CD8-positive, alpha-beta memory T cell (primary cell): ENCODE data around the gene RNF208. TPM values are rescaled to one million over a fixed set of nuclear protein-coding genes. Genes with fewer than 3 reads are reported as not detected.

ENCODE experiments used
- CTCF ChIA-PET: fragments of 350-600 bp; sonication (Branson Sonifier 250); formaldehyde crosslinking; loops from one replicate; lab custom pipeline; 2021; ENCODE audit warnings: antibody characterized with exemption; lab: Charles Lee
- POLR2A ChIA-PET: fragments of 350-600 bp; sonication (Branson Sonifier 250); formaldehyde crosslinking; loops from one replicate; lab custom pipeline; 2021; ENCODE audit warnings: antibody characterized with exemption; lab: Charles Lee
- DNase-seq, 5 donors: peaks; one replicate each; pipeline versions ENCODE4 v3.0.0 to v3.0.0-alpha.2; 2020 to 2022; ENCODE audit warnings: mixed read lengths in 1 of 5
- H3K27ac ChIP-seq: one replicate; pipeline ENCODE4 v1.7.0; 2013; ENCODE audit warnings: low read depth, mild to moderate bottlenecking, low read length, moderate library complexity
- H3K27me3 ChIP-seq: 2 replicates; pipeline ENCODE4 v1.7.0; 2013; ENCODE audit warnings: low read length, mild to moderate bottlenecking; ENCODE audit not compliant: insufficient read depth, poor library complexity, severe bottlenecking
- H3K36me3 ChIP-seq: 2 replicates; pipeline ENCODE4 v1.7.0; 2013; ENCODE audit warnings: mild to moderate bottlenecking, low read length, moderate library complexity; ENCODE audit not compliant: insufficient read depth
- H3K4me1 ChIP-seq: 2 replicates; pipeline ENCODE4 v1.7.0; 2013; ENCODE audit warnings: mild to moderate bottlenecking, low read length, moderate library complexity; ENCODE audit not compliant: insufficient read depth
- H3K4me3 ChIP-seq: 2 replicates; pipeline ENCODE4 v1.7.0; 2013; ENCODE audit warnings: mild to moderate bottlenecking, low read length
- H3K9me3 ChIP-seq: 2 replicates; pipeline ENCODE4 v1.7.0; 2013; ENCODE audit warnings: mild to moderate bottlenecking, low read length
- H3K27ac Mint-ChIP-seq, 8 donors: one replicate each; pipeline ENCODE4 v1.8.0; 2020 to 2021; ENCODE audit warnings: mixed read lengths in 8 of 8, mild to moderate bottlenecking in 6 of 8, inconsistent platforms in 3 of 8, moderate library complexity in 3 of 8
- H3K27me3 Mint-ChIP-seq, 2 donors: one replicate each; pipeline ENCODE4 v1.8.0; 2020 to 2021; ENCODE audit warnings: mixed read lengths in 2 of 2, mild to moderate bottlenecking in 1 of 2, moderate library complexity in 1 of 2
- H3K36me3 Mint-ChIP-seq, 3 donors: one replicate each; pipeline ENCODE4 v1.8.0; 2020 to 2021; ENCODE audit warnings: mixed read lengths in 3 of 3, inconsistent platforms in 1 of 3, mild to moderate bottlenecking in 1 of 3
- H3K4me1 Mint-ChIP-seq, 3 donors: one replicate each; pipeline ENCODE4 v1.8.0; 2020 to 2021; ENCODE audit warnings: mixed read lengths in 3 of 3, inconsistent platforms in 1 of 3, mild to moderate bottlenecking in 1 of 3
- H3K4me3 Mint-ChIP-seq, 7 donors: one replicate each; pipeline ENCODE4 v1.8.0; 2020 to 2021; ENCODE audit warnings: mixed read lengths in 7 of 7, mild to moderate bottlenecking in 6 of 7, moderate library complexity in 4 of 7, inconsistent platforms in 2 of 7
- H3K9me3 Mint-ChIP-seq, 5 donors: one replicate each; pipeline ENCODE4 v1.8.0; 2020 to 2022; ENCODE audit warnings: mixed read lengths in 5 of 5, mild to moderate bottlenecking in 3 of 5, moderate library complexity in 2 of 5, inconsistent platforms in 1 of 5
- polyA plus RNA-seq: library from polyadenylated mRNA; unstranded; fragments of 300-500 nt; fragmentation: Illumina TruSeq; gene quantifications from one replicate; pipeline ENCODE4 v1.2.3, GENCODE V29; 2021
- total RNA-seq, 2 experiments: library from RNA; stranded (reverse); gene quantifications; one replicate each; pipeline ENCODE4 v1.2.3, GENCODE V29; 2021

RNF208 gene
- total and polyA plus RNA-seq, 3 experiments from 2014 or later, result 2.7 to 3.3 TPM; not detected in 1

DNA sequence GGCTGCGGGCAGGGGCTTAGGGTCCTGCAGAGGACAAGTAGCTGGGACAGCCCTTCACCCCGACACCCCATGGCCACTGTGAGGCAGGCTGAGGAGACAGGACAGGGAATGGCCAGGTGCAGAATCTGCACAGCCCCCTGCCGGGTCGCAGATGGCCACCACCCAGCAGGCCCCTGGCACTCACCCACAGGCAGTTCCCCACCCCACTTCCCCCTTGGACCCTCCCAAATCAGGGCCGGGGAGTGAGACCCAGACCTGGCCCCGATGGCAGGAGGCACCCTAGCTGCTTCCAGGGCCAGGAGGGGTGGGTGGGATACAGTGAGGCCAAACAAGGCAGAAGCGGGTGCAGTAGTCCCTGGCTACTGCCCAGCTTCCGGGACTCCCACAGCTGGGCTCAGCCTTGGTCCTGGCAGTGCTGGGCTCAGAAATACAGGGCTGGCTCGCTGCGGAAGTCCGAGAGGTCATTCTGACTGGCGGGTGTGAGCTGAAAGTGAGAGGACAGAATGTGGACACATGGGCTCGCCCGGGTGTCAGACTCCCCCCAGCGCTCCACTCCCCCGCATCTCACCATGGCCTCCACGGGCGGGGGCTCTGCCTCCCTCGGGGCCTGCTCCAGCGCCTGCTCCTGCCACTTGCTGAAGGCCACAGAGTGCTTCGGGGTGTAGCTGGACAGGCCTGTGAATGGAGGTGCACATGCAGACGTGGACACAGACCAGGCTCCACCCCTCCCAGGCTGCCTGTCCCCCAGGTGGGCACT, 30.2 kb downstream of the RNF208 start:
- no peaks in the 10 kb centered on the region for H3K9me3 Mint-ChIP-seq
- no peak overlapping the region for H3K4me3 Mint-ChIP-seq
- no peak overlapping the region for H3K27ac ChIP-seq
- H3K27me3 Mint-ChIP-seq, result no peaks in the 10 kb centered on the region
- CTCF ChIA-PET, result interaction anchor here (1.0 to 2.0 kb wide), 3 partner anchors 27 to 360 kb away, joined by 3 to 5 read pairs (median 3); partner anchors contain the start of gene MRPL41
- H3K4me3 ChIP-seq, result no peak overlapping the region
- H3K36me3 Mint-ChIP-seq, result peaks cover 0 to 28% (median 2%) of the 10 kb centered on the region in 3 donors
- no peaks in the 10 kb centered on the region for H3K27me3 ChIP-seq
- H3K27ac Mint-ChIP-seq, result peak overlapping the region in 1 of 8 donors; percentile 80
- DNase-seq, result no peak
- no peaks in the 10 kb centered on the region for H3K9me3 ChIP-seq
- H3K4me1 Mint-ChIP-seq, result peaks cover 19 to 34% (median 19%) of the 10 kb centered on the region in 3 donors
- POLR2A ChIA-PET, result interaction anchor here (0.6 to 1.4 kb wide), 3 partner anchors 35 to 1100 kb away, joined by 3 to 9 read pairs (median 4); no protein-coding TSS in a partner anchor
- H3K36me3 ChIP-seq, result peaks cover 4% of the 10 kb centered on the region
- H3K4me1 ChIP-seq, result peaks cover 22% of the 10 kb centered on the region

GRCh38 chr9:137191245-137191644, 30.8 kb downstream of the RNF208 start:
- Mint-ChIP-seq H3K4me3 (peak overlapping the region in 3 of 7 donors; percentile 37 to 81 (median 72)), H3K9me3 (no peaks in the 10 kb centered on the region), H3K27me3 (no peaks in the 10 kb centered on the region), H3K36me3 (peaks cover 0 to 34% (median 2%) of the 10 kb centered on the region in 3 donors), H3K27ac (peak overlapping the region in 3 of 8 donors; percentile 77 to 85 (median 80)), H3K4me1 (peaks cover 24 to 40% (median 24%) of the 10 kb centered on the region in 3 donors)
- Histone ChIP-seq H3K27ac (no peak overlapping the region), H3K36me3 (peaks cover 4% of the 10 kb centered on the region), H3K27me3 (no peaks in the 10 kb centered on the region), H3K4me3 (no peak overlapping the region), H3K4me1 (peaks cover 29% of the 10 kb centered on the region), H3K9me3 (no peaks in the 10 kb centered on the region)
- POLR2A ChIA-PET, result interaction anchor here (0.6 kb wide), 2 partner anchors 35 to 1100 kb away, joined by 3 to 4 read pairs; no protein-coding TSS in a partner anchor
- CTCF ChIA-PET, result interaction anchor here (2.0 kb wide), 1 partner anchor 95 kb away, joined by 5 read pairs; no protein-coding TSS in a partner anchor
- DNase-seq, result no peak

DNA sequence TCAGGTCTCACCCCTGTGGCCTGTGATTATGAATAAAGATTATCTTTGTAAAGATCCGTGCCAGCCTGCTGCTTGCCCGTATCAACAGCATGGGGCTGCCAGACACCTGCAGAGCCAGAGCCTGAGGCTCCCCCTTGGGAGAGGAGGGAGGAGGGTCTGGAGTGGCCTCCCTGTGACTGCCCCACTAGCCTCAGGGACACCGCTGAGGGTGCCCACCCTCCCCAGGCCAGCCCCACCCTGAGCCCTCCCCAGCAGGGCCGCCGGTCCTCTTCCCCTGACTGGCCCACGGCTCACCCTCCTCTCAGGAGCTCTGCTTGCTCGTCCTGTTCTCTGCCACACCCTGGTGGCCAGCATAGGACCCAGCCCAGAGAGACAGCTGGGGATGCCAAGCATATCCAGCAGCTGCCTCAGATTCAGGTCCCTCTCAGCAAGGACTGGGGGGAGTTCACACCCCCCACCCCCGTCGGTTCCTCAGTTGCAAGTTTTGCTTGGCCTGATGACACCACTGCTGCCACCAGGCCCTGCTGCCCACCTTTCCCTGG, 31.7 kb downstream of the RNF208 start:
- Histone ChIP-seq H3K4me1 (peaks cover 33% of the 10 kb centered on the region), H3K27ac (no peak overlapping the region), H3K27me3 (no peaks in the 10 kb centered on the region), H3K36me3 (peaks cover 4% of the 10 kb centered on the region), H3K9me3 (no peaks in the 10 kb centered on the region), H3K4me3 (no peak overlapping the region)
- DNase-seq, result no peak
- ChIA-PET CTCF (interaction anchor here (1.9 to 3.1 kb wide), 4 partner anchors 8 to 46 kb away, joined by 7 to 23 read pairs (median 11); partner anchors contain the start of genes CYSRT1, RNF224 and TPRN), POLR2A (interaction anchor here (1.3 kb wide), 1 partner anchor 707 kb away, joined by 3 read pairs; no protein-coding TSS in a partner anchor)
- H3K27ac Mint-ChIP-seq, result peak overlapping the region in 5 of 8 donors; percentile 70 to 85 (median 80)
- no peaks in the 10 kb centered on the region for H3K9me3 Mint-ChIP-seq
- H3K27me3 Mint-ChIP-seq, result no peaks in the 10 kb centered on the region
- peaks cover 24 to 47% (median 26%) of the 10 kb centered on the region in 3 donors for H3K4me1 Mint-ChIP-seq
- H3K36me3 Mint-ChIP-seq, result peaks cover 0 to 40% (median 2%) of the 10 kb centered on the region in 3 donors
- H3K4me3 Mint-ChIP-seq, result peak overlapping the region; percentile 32 to 90 (median 71)

- Mint-ChIP-seq H3K4me1 (peaks cover 24 to 50% (median 26%) of the 10 kb centered on the region in 3 donors), H3K27me3 (no peaks in the 10 kb centered on the region), H3K36me3 (peaks cover 0 to 46% (median 2%) of the 10 kb centered on the region in 3 donors), H3K4me3 (peak overlapping the region; percentile 90 to 98 (median 92)), H3K9me3 (no peaks in the 10 kb centered on the region), H3K27ac (peak overlapping the region; percentile 85 to 99 (median 96))
- H3K4me1 ChIP-seq, result peaks cover 33% of the 10 kb centered on the region
- no peaks in the 10 kb centered on the region for H3K27me3 ChIP-seq
- H3K9me3 ChIP-seq, result no peaks in the 10 kb centered on the region
- peak overlapping the region; percentile 94 for H3K27ac ChIP-seq
- no peak for DNase-seq
- CTCF ChIA-PET, result interaction anchor here (0.7 to 3.1 kb wide), 15 partner anchors 8 to 384 kb away, joined by 3 to 23 read pairs (median 5); partner anchors contain the start of genes CYSRT1, RNF224, TPRN and TUBB4B
- peaks cover 4% of the 10 kb centered on the region for H3K36me3 ChIP-seq
- POLR2A ChIA-PET, result interaction anchor here (0.6 to 2.3 kb wide), 13 partner anchors 9 to 706 kb away, joined by 3 to 20 read pairs (median 4); partner anchors contain the start of genes DPP7, NDOR1, RNF208 and TMEM203
- H3K4me3 ChIP-seq, result peak overlapping the region; percentile 91
Observed at GRCh38 chr9:137189297-137190295, 32.4 kb downstream of the RNF208 start.

- Histone ChIP-seq H3K4me1 (peaks cover 33% of the 10 kb centered on the region), H3K27ac (peak within 1 kb of the TSS; percentile 94), H3K27me3 (no peaks in the 10 kb centered on the region), H3K36me3 (peaks cover 4% of the 10 kb centered on the region), H3K4me3 (peak within 1 kb of the TSS; percentile 91), H3K9me3 (no peaks in the 10 kb centered on the region)
- CTCF ChIA-PET, result interaction anchor here (0.7 to 3.1 kb wide), 15 partner anchors 9 to 383 kb away, joined by 3 to 23 read pairs (median 5); partner anchors contain the start of genes CYSRT1, RNF224, TPRN and TUBB4B
- Mint-ChIP-seq H3K36me3 (peaks cover 0 to 55% (median 6%) of the 10 kb centered on the region in 3 donors), H3K27me3 (no peaks in the 10 kb centered on the region), H3K9me3 (no peaks in the 10 kb centered on the region), H3K27ac (peak within 1 kb of the TSS; percentile 85 to 99 (median 96)), H3K4me3 (peak within 1 kb of the TSS; percentile 90 to 98 (median 92)), H3K4me1 (peaks cover 28 to 56% (median 28%) of the 10 kb centered on the region in 3 donors)
- peak; percentile 89 to 94 (median 90) for DNase-seq
- POLR2A ChIA-PET, result interaction anchor here (0.6 to 2.3 kb wide), 15 partner anchors 8 to 705 kb away, joined by 3 to 20 read pairs (median 4); partner anchors contain the start of genes DPP7, NDOR1, RNF208 and TMEM203
Observed at GRCh38 chr9:137188490-137189296, 33.3 kb downstream of the RNF208 start, which contains the start of the genes ANAPC2 and SSNA1. Gene ANAPC2 (minus strand): TSS chr9:137188560. CDS start chr9:137188532, 28 bp downstream. Gene SSNA1 (plus strand): TSS chr9:137188676. CDS start chr9:137188727, 51 bp downstream.

DNA sequence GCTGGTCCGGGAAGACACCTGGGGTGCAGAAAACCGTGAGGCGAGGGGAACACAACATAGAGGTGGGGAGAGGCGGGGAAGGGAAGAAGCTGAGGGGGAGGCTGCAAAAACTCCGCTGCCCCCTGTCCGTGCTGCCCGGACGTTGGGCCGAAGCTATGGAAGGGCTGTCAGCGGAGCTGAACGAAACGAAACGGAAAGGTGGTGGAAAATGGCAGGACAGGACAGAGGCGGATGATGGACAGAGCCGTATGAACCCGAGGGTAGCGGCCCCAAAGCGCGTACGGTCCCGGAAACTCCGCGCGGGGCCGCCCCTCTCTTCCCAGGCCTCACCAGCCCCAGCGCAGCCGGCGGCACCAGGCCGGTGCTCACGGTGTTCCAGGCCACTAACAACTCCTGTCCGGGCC, 34.0 kb downstream of the RNF208 start:
- Mint-ChIP-seq H3K9me3 (no peaks in the 10 kb centered on the region), H3K4me1 (peaks cover 28 to 56% (median 28%) of the 10 kb centered on the region in 3 donors), H3K27ac (peak overlapping the region; percentile 85 to 95 (median 93)), H3K36me3 (peaks cover 0 to 61% (median 6%) of the 10 kb centered on the region in 3 donors), H3K4me3 (peak overlapping the region; percentile 89 to 98 (median 92)), H3K27me3 (no peaks in the 10 kb centered on the region)
- no peak for DNase-seq
- Histone ChIP-seq H3K36me3 (peaks cover 8% of the 10 kb centered on the region), H3K4me1 (peaks cover 33% of the 10 kb centered on the region), H3K27me3 (no peaks in the 10 kb centered on the region), H3K27ac (peak overlapping the region; percentile 94), H3K9me3 (no peaks in the 10 kb centered on the region), H3K4me3 (peak overlapping the region; percentile 91)
- ChIA-PET CTCF (interaction anchor here (1.3 to 3.1 kb wide), 6 partner anchors 12 to 92 kb away, joined by 3 to 23 read pairs (median 6); partner anchors contain the start of genes CYSRT1, RNF224, TPRN and TUBB4B), POLR2A (interaction anchor here (0.6 to 2.3 kb wide), 8 partner anchors 13 to 824 kb away, joined by 3 to 20 read pairs (median 4); partner anchors contain the start of genes RNF208 and TPRN)
